Measurements from ENCODE around the gene MKNK1. TPM values are rescaled to one million over a fixed set of nuclear protein-coding genes. Genes with fewer than 3 reads are reported as not detected.

Gene MKNK1
- total and polyA plus RNA-seq, 2 of the 8 experiments (the other 6 are each of a cell fraction or from before 2014, with no cell fraction given): 13.9 to 21.5 TPM

DNA sequence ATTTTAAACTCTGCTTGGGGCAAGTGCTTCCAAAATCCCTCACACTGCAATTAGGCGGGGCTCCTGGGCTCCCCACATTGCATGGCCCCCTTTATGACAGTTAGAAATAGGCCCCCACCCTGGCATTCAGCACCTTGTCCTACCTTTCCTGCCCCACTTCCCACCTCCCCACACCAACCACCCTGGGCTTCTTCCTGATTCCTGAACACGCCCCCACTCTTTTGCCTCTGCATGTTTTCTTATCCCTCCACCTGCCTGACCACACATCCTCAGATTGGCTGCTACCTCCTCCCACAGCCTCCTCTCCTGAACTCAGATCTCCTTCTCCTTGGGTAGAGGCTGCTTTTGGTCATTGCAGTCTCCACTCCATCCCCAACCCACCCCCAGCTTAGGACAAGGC lies 11.0 kb upstream of the MKNK1 start:
- CTCF ChIA-PET (ENCODE audit: partially characterized antibody): interaction anchor here (1.5 to 14.2 kb wide), 5 partner anchors 11 to 87 kb away, joined by 4 to 126 read pairs (median 34); partner anchors contain the start of gene MKNK1
- DNase-seq (ENCODE audit: low read depth in 1 of 2, low spot score in 2 of 2) (no peak), FAIRE-seq (no peak)
- H3K18ac ChIP-seq (ENCODE audit: extremely low read depth, low read length): no peak overlapping the region; the same call in 1 of the 2 replicates
- H3K23me2 ChIP-seq (ENCODE audit: low read depth, low read length): peaks cover 7% of the 10 kb centered on the region; the same call in 1 of the 2 replicates
- H3K4ac ChIP-seq (replicated peaks; ENCODE audit: insufficient read length, low read depth, low read length): no peak overlapping the region
- no peak overlapping the region for H4K91ac ChIP-seq (replicated peaks; ENCODE audit: insufficient read length, low read length)
- H4K20me1 ChIP-seq (replicated peaks in 1 of 2; ENCODE audit: control insufficient read depth in 1 of 2, insufficient read depth in 2 of 2, low read length in 2 of 2): no peaks in the 10 kb centered on the region
- no peak overlapping the region for H2BK120ac ChIP-seq (replicated peaks; ENCODE audit: low read depth, low read length)
- H3K79me1 ChIP-seq (ENCODE audit: low read depth, low read length): no peaks in the 10 kb centered on the region
- H3K23ac ChIP-seq (ENCODE audit: insufficient read length): no peak overlapping the region
- H2BK20ac ChIP-seq (ENCODE audit: low read length): no peak overlapping the region
- H3K4me2 ChIP-seq (ENCODE audit: insufficient read depth in 1 of 2, low read depth in 2 of 2, low read length in 2 of 2): peak overlapping the region in 1 of 2 experiments; percentile 70; a peak in 1 of 4 replicates
- no peaks in the 10 kb centered on the region for H3K36me3 ChIP-seq (ENCODE audit: control insufficient read depth in 2 of 4, insufficient read depth in 4 of 4, low read length in 3 of 4)
- H2AFZ ChIP-seq (ENCODE audit: low read length): no peak overlapping the region
- H2BK12ac ChIP-seq (ENCODE audit: low read depth, low read length): peak overlapping the region; percentile 81; the same call in 1 of the 2 replicates
- H3K56ac ChIP-seq (replicated peaks; ENCODE audit: insufficient read length, low read depth, low read length): no peak overlapping the region
- no peak overlapping the region for H3K4me3 ChIP-seq (ENCODE audit: extremely low read depth in 1 of 4, insufficient read depth in 2 of 4, low read depth in 3 of 4, low read length in 4 of 4)
- peak overlapping the region; percentile 44; the same call in 1 of the 2 replicates for H2BK5ac ChIP-seq (ENCODE audit: low read depth, low read length)
- no peak overlapping the region for H3K27ac ChIP-seq (ENCODE audit: low read depth, low read length)
- WGBS, 2 experiments (ENCODE audit: extremely low coverage in 1 of 2, insufficient coverage in 1 of 2, insufficient read length in 1 of 2, insufficient replicate concordance in 2 of 2, low coverage in 1 of 2, low lambda C conversion rate in 2 of 2, missing lambda C conversion rate in 1 of 2): 60% methylated on average over 1 of the region's 2 CpGs; no CpG with 5 or more reads in 1 of the 2 experiments
- H3K4me1 ChIP-seq (replicated peaks in 1 of 4; ENCODE audit: control insufficient read depth in 3 of 4, insufficient read depth in 4 of 4, low read length in 3 of 4): peaks cover 11 to 35% (median 24%) of the 10 kb centered on the region in 4 experiments
- no peak overlapping the region for H3K14ac ChIP-seq (ENCODE audit: insufficient read length)
- H2AK5ac ChIP-seq (ENCODE audit: low read depth, low read length): no peak overlapping the region
- no peak overlapping the region for H4K5ac ChIP-seq (ENCODE audit: insufficient read length, low read depth, low read length)
- H3K79me2 ChIP-seq (ENCODE audit: control insufficient read depth in 1 of 2, insufficient read depth in 2 of 2, low read length in 2 of 2): no peaks in the 10 kb centered on the region
- H2BK15ac ChIP-seq (ENCODE audit: low read length): peak overlapping the region; percentile 97
- no peak overlapping the region for H4K8ac ChIP-seq (ENCODE audit: extremely low read depth, insufficient read depth, low read length)
- no peak overlapping the region for H3K9ac ChIP-seq (replicated peaks in 1 of 4; ENCODE audit: extremely low read depth in 1 of 4, low read depth in 3 of 4, low read length in 3 of 4)
- H3K27me3 ChIP-seq (replicated peaks in 1 of 4; ENCODE audit: control insufficient read depth in 3 of 4, extremely low read depth in 1 of 4, insufficient read depth in 3 of 4, low read length in 3 of 4): peaks cover 0 to 11% (median 9%) of the 10 kb centered on the region in 4 experiments; a peak in 5 of 7 replicates
- POLR2A ChIA-PET (ENCODE audit: partially characterized antibody): interaction anchor here (1.1 to 2.0 kb wide), 5 partner anchors 9 to 104 kb away, joined by 3 to 8 read pairs (median 3); partner anchors contain the start of genes EFCAB14 and MKNK1
- no peaks in the 10 kb centered on the region for H3K9me3 ChIP-seq (ENCODE audit: insufficient read depth in 2 of 2, low read depth in 1 of 2, low read length in 1 of 2)
- TF ChIP-seq SP1 (IDR thresholded peaks at IDR 0.05; ENCODE audit: low read depth, low read length) (no peak), CHD2 (IDR thresholded peaks at IDR 0.05; ENCODE audit: low read length) (no peak), CBX5 (IDR thresholded peaks at IDR 0.05; ENCODE audit: low read depth, low read length) (no peak), KDM1A (IDR thresholded peaks at IDR 0.05; ENCODE audit: borderline replicate concordance, low read length) (no peak), ASH2L (IDR thresholded peaks at IDR 0.05; ENCODE audit: low read length) (no peak), BACH1 (IDR thresholded peaks at IDR 0.05; ENCODE audit: low read length) (no peak), EGR1 (IDR thresholded peaks at IDR 0.05; ENCODE audit: borderline replicate concordance, low read depth, low read length) (no peak), ATF3 (IDR thresholded peaks at IDR 0.05; ENCODE audit: insufficient read depth, low read depth, low read length) (no peak), TBP (IDR thresholded peaks at IDR 0.05; ENCODE audit: low read depth, low read length) (no peak), ZNF274 (IDR thresholded peaks at IDR 0.05; ENCODE audit: borderline replicate concordance, extremely low read depth, low read length) (no peak), PHF8 (conservative IDR thresholded peaks at IDR 0.05; ENCODE audit: low read depth, low read length) (no peak), CEBPB (IDR thresholded peaks at IDR 0.05; ENCODE audit: low read depth, low read length) (no peak)
- TF ChIP-seq, protein P1, sequence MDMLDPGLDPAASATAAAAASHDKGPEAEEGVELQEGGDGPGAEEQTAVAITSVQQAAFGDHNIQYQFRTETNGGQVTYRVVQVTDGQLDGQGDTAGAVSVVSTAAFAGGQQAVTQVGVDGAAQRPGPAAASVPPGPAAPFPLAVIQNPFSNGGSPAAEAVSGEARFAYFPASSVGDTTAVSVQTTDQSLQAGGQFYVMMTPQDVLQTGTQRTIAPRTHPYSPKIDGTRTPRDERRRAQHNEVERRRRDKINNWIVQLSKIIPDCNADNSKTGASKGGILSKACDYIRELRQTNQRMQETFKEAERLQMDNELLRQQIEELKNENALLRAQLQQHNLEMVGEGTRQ (IDR thresholded peaks at IDR 0.05; ENCODE audit: low read length): no peak

All from H1 (cell line).